ENCODE data around the gene ZNF445. TPM values are rescaled to one million over a fixed set of nuclear protein-coding genes. Genes with fewer than 3 reads are reported as not detected.

ZNF445 gene
- total RNA-seq, 1 experiment from 2014 or later, result 19.0 TPM

GRCh38 chr3:44444437-44444836 lies 33.0 kb downstream of the ZNF445 start:
- no peaks in the 10 kb centered on the region for H3K4me1 Mint-ChIP-seq (ENCODE audit: low read depth, unreplicated experiment)
- H3K4me1 ChIP-seq, result peaks cover 5% of the 10 kb centered on the region
- intact Hi-C loops (cut with micrococcal nuclease; ENCODE audit: unreplicated experiment), result no loop called here
- H3K4me3 Mint-ChIP-seq (ENCODE audit: unreplicated experiment), result no peak overlapping the region
- no peaks in the 10 kb centered on the region for H3K27me3 ChIP-seq (replicated peaks; ENCODE audit: control insufficient read depth, insufficient read depth, low read length)
- TF ChIP-seq, protein P1, sequence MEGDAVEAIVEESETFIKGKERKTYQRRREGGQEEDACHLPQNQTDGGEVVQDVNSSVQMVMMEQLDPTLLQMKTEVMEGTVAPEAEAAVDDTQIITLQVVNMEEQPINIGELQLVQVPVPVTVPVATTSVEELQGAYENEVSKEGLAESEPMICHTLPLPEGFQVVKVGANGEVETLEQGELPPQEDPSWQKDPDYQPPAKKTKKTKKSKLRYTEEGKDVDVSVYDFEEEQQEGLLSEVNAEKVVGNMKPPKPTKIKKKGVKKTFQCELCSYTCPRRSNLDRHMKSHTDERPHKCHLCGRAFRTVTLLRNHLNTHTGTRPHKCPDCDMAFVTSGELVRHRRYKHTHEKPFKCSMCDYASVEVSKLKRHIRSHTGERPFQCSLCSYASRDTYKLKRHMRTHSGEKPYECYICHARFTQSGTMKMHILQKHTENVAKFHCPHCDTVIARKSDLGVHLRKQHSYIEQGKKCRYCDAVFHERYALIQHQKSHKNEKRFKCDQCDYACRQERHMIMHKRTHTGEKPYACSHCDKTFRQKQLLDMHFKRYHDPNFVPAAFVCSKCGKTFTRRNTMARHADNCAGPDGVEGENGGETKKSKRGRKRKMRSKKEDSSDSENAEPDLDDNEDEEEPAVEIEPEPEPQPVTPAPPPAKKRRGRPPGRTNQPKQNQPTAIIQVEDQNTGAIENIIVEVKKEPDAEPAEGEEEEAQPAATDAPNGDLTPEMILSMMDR (IDR thresholded peaks at IDR 0.05; ENCODE audit: insufficient read depth in 1 of 2, low read depth in 1 of 2, low read length in 1 of 2, severe bottlenecking in 1 of 2, unreplicated experiment in 1 of 2), result no peak
- no peaks in the 10 kb centered on the region for H3K9me3 ChIP-seq
- H3K27me3 Mint-ChIP-seq (ENCODE audit: insufficient read depth, unreplicated experiment), result no peaks in the 10 kb centered on the region
- no TSS peak for BruUV-seq (replicated peaks)
- H3K36me3 Mint-ChIP-seq (ENCODE audit: insufficient read depth, unreplicated experiment), result peaks cover 46% of the 10 kb centered on the region
- DNase-seq, result no peak
- CTCF ChIA-PET, result no interaction called here
- H3K9me3 Mint-ChIP-seq (ENCODE audit: unreplicated experiment), result no peaks in the 10 kb centered on the region
- H3K27ac Mint-ChIP-seq (ENCODE audit: unreplicated experiment), result no peak overlapping the region
- no peak overlapping the region for H3K4me3 ChIP-seq (ENCODE audit: low read depth, low read length)
- POLR2A ChIA-PET, result no interaction called here
- H3K36me3 ChIP-seq (ENCODE audit: control insufficient read depth, insufficient read depth, low read length), result peaks cover 8% of the 10 kb centered on the region

DNA sequence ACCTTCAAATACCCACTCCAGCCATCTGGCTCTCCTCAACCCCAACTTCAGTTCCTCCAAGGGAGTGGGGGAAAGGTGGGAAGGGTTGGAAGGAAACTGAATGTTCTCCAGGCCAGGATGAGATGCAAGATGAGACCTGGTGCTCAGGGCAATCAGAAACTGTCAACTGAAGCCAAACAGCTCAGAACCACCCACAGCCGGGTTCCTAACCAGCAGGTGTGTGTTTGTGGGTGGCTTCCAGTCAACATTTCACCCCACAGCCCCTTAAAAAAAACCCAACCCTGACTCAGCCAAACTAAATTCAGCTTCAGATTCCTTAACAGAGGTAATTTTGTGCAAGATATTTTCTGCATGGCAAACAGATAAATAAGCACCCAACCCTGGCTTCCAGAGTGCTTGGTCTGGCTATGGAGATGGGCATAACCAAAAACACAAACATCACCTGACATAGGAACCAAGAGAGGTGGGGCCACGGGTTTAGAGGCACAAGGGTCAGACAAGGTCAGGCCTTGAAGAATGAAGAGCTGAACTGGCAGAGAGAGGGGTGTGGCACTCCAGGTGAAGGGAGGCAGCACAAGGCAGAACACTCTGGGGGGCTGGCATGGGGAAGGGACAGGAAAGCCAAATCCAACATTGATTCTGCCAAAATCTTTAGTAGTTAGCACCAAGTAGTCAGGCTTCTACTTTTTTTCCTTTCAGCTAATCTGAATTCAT lies 34.7 kb downstream of the ZNF445 start:
- H3K9me3 Mint-ChIP-seq (ENCODE audit: unreplicated experiment), result no peaks in the 10 kb centered on the region
- no peak overlapping the region for H3K4me3 Mint-ChIP-seq (ENCODE audit: unreplicated experiment)
- Histone ChIP-seq H3K4me1 (peaks cover 5% of the 10 kb centered on the region), H3K36me3 (ENCODE audit: control insufficient read depth, insufficient read depth, low read length) (peaks cover 3% of the 10 kb centered on the region), H3K9me3 (no peaks in the 10 kb centered on the region), H3K4me3 (ENCODE audit: low read depth, low read length) (no peak overlapping the region), H3K27me3 (replicated peaks; ENCODE audit: control insufficient read depth, insufficient read depth, low read length) (no peaks in the 10 kb centered on the region)
- ChIA-PET POLR2A (no interaction called here), CTCF (no interaction called here)
- peaks cover 34% of the 10 kb centered on the region for H3K36me3 Mint-ChIP-seq (ENCODE audit: insufficient read depth, unreplicated experiment)
- no peaks in the 10 kb centered on the region for H3K4me1 Mint-ChIP-seq (ENCODE audit: low read depth, unreplicated experiment)
- BruUV-seq (replicated peaks), result no TSS peak
- H3K27me3 Mint-ChIP-seq (ENCODE audit: insufficient read depth, unreplicated experiment), result no peaks in the 10 kb centered on the region
- no peak for DNase-seq
- TF ChIP-seq, protein P1 (IDR thresholded peaks at IDR 0.05; ENCODE audit: insufficient read depth in 1 of 2, low read depth in 1 of 2, low read length in 1 of 2, severe bottlenecking in 1 of 2, unreplicated experiment in 1 of 2), result no peak
- no peak overlapping the region for H3K27ac Mint-ChIP-seq (ENCODE audit: unreplicated experiment)
- intact Hi-C loops (cut with micrococcal nuclease; ENCODE audit: unreplicated experiment), result no loop called here

- H3K9me3 ChIP-seq, result no peaks in the 10 kb centered on the region
- ChIA-PET POLR2A (interaction anchor here (1.1 kb wide), 1 partner anchor 102 kb away, joined by 3 read pairs; no protein-coding TSS in a partner anchor), CTCF (no interaction called here)
- no peaks in the 10 kb centered on the region for H3K27me3 Mint-ChIP-seq (ENCODE audit: insufficient read depth, unreplicated experiment)
- H3K4me3 ChIP-seq (ENCODE audit: low read depth, low read length), result no peak overlapping the region
- no peak for DNase-seq
- intact Hi-C loops (cut with micrococcal nuclease; ENCODE audit: unreplicated experiment), result no loop called here
- H3K4me1 Mint-ChIP-seq (ENCODE audit: low read depth, unreplicated experiment), result no peaks in the 10 kb centered on the region
- no peak overlapping the region for H3K27ac Mint-ChIP-seq (ENCODE audit: unreplicated experiment)
- H3K36me3 Mint-ChIP-seq (ENCODE audit: insufficient read depth, unreplicated experiment), result peaks cover 23% of the 10 kb centered on the region
- H3K4me3 Mint-ChIP-seq (ENCODE audit: unreplicated experiment), result no peak overlapping the region
- H3K4me1 ChIP-seq, result peaks cover 5% of the 10 kb centered on the region
- no peaks in the 10 kb centered on the region for H3K36me3 ChIP-seq (ENCODE audit: control insufficient read depth, insufficient read depth, low read length)
- no peaks in the 10 kb centered on the region for H3K27me3 ChIP-seq (replicated peaks; ENCODE audit: control insufficient read depth, insufficient read depth, low read length)
- BruUV-seq (replicated peaks), result no TSS peak
- H3K9me3 Mint-ChIP-seq (ENCODE audit: unreplicated experiment), result no peaks in the 10 kb centered on the region
- TF ChIP-seq, protein P1 (IDR thresholded peaks at IDR 0.05; ENCODE audit: insufficient read depth in 1 of 2, low read depth in 1 of 2, low read length in 1 of 2, severe bottlenecking in 1 of 2, unreplicated experiment in 1 of 2), result no peak
Measured at GRCh38 chr3:44439499-44440295, 37.8 kb downstream of the ZNF445 start.

Data from Caco-2 (cell line).